ENCODE data around the gene PEF1.

The PEF1 gene

GRCh38 chr1:31626223-31627207, 18.2 kb downstream of the PEF1 start:
- no peak for DNase-seq

DNA sequence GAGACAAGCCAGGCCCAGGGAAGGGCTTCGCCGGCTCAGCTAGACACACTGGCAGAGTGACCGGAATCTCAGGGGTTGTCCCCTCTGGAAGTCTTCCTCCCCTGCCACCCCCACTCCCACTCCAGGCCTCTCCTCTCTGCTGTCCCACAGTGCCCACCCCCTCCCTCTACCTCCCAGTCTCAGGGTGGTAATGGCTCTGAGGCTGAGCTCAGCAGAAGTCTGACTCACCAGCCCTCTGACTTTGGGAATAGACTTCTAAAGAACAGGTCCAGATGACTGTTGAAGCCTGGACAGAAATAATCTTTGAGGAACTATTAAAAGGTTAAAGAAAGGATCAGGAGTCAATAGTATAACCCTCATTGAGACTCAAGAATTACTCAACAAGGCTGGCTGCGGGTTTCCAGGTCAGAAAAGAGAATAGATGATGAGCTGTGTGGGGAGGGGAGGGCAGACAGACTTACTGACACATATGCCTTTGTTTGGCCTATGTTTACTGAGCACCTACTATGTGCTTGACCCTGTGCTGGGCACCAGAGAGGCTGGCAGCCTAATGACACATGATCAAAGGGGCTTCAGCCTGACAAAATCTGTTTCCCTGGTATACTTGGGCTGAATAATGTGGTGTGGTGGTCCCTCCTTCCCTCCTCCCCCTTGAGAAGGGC, 19.0 kb downstream of the PEF1 start:
- no peak for DNase-seq

GRCh38 chr1:31624731-31625514, 19.8 kb downstream of the PEF1 start:
- DNase-seq: no peak

- no peak for DNase-seq
These were observed 20.4 kb downstream of the PEF1 start for GRCh38 chr1:31624309-31624708.

- no peak for DNase-seq
These were observed 21.3 kb downstream of the PEF1 start for GRCh38 chr1:31623365-31623764.

DNA sequence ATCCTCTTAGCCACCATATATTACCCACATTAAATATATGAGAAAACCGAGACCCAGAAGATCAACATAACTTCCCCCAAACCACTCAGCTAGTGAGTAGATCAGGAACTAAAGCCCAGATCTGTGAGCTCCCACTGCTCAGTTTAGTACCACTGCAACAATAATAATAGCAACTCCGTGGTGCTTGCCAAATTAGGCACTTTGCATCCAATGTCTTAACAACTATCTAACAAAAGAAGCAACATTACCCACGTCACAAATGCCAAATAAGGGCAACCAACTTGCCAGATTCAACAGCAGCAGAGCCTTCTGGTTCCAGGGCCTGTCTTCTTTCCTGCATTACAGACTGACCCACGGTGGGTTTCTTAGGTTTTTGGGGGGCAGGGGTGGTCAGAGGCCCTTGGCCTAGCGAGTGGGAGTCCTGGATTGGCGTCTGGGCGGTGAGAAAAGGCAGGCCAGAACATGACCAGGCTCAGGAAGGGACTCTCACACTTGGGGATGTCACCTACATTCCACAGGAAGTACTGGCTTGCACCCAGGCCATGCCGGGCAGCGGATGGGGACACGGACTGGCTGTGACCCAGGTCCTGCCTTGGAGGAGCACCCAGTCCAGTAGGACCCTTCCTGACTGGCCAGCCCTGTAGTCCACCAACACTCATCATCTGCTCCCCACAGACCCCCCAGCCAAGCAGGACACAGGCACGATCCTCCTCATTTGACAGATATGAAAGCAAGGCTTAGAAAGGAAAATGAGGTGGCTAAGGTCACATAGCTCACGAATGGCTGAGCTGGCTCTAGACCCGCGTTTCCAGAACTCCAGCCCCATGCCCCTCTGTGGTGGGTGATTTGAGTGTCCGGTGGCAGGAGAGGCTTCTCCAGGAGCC, 22.6 kb downstream of the PEF1 start:
- DNase-seq: no peak

- DNase-seq: no peak
These were observed 23.2 kb downstream of the PEF1 start for GRCh38 chr1:31621498-31621820.

DNA sequence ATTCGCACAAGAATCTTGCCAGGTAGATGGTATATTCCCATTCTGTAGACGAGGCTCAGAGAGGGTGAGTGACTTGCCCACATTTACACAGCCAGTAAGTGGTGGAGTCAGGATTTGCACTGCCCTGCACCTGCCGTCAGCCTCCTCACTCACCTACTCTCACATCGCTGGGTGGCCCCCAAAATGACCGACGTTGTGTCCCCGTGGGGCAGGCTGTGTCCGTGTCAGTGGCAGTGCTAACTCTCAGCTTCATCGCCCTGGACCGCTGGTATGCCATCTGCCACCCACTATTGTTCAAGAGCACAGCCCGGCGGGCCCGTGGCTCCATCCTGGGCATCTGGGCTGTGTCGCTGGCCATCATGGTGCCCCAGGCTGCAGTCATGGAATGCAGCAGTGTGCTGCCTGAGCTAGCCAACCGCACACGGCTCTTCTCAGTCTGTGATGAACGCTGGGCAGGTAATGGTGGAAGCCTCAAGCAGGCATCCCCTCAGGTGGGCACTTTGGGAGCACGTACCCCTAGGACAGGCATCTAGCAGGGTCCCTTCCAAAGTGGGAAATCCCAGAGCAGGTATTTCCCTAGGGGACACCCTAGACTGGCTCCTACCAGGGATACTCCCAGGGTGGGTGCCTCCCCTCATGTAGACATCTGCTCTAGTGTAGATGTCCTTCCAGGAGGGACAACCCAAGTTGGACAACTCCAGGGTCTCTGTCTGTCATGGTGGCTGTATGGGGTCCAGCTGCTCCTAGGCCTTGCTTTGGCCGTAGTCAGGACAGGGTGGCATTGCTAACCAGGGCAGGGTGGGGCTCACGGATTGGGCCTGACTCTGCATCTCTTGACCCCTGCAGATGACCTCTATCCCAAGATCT, 23.8 kb downstream of the PEF1 start:
- no peak for DNase-seq

GRCh38 chr1:31618916-31619846, 25.5 kb downstream of the PEF1 start:
- DNase-seq: no peak

- DNase-seq: no peak
These were observed 26.5 kb downstream of the PEF1 start for GRCh38 chr1:31617916-31618746.

GRCh38 chr1:31617218-31617915, 27.3 kb downstream of the PEF1 start, which contains the start of gene HCRTR1:
TSS of gene HCRTR1 (plus strand) at chr1:31617689. CDS start at chr1:31619193, 1,504 bp downstream.
- no peak for DNase-seq

GRCh38 chr1:31615939-31616338, 28.7 kb downstream of the PEF1 start:
- no peak for DNase-seq

DNA sequence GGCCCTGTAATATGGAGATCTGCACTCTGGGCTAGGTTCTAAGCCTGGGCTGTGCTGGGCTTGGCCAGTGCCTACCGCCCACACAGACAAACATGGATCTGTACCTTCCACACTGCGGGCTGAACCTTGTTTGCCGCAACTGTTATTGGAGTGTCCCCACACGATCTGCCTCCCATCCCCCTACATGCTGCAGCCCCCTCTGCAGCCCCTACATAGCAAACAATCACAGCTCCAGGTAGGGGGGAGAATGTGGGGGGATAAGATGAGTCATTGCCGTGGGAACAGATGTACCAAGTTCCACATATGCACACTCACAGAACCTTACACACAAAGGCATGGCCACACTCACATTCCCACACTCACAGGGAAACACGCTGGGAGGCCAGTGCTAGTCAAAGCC, 29.3 kb downstream of the PEF1 start:
- DNase-seq: no peak

- no peak for DNase-seq
These were observed 30.2 kb downstream of the PEF1 start for GRCh38 chr1:31614414-31615005.

DNA sequence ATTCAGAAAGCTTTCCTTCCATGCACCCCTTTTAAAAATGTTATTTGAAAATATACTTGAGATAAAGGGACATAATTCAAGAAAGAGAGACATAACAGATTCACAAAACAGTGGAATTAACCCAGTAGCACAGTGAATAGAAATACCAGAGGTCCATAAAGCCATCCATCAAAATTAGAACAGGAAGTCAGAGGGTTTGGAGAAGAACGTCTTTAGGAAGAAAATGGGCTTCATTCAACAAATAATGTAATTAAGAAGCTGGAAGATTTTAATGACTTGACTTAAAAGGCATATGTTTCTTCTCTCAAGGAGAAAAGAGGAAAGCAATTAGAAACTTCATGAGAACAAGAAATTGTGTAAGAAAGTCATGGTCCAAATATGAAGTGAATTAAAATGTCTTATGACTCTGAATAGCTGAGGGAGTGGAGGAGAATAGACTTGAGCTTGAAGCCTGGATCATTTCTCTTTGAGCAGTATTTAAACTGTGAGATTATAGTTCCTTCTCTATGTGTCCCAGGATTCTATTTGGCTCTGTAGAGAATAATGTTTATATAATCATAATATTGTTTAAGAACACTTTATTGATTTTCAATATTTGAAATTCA, 35.1 kb downstream of the PEF1 start:
- DNase-seq: no peak

- no peak for DNase-seq
These were observed 37.3 kb downstream of the PEF1 start for GRCh38 chr1:31607360-31607759.

- DNase-seq: no peak
These were observed 38.7 kb downstream of the PEF1 start for GRCh38 chr1:31605908-31606427.
